Measurements from ENCODE around the gene SCAMP4.
"Not testable (repeated sequence)": the region's sequence is repeated elsewhere in the genome, so short reads cannot be mapped to it uniquely, and the experiment has no call there.

The SCAMP4 gene

GRCh38 chr19:1884291-1884718 is 20.9 kb upstream of the SCAMP4 start:
- DNase-seq = peak; percentile 72

- DNase-seq = no peak
These were observed 20.4 kb upstream of the SCAMP4 start for GRCh38 chr19:1884719-1885334.

DNA sequence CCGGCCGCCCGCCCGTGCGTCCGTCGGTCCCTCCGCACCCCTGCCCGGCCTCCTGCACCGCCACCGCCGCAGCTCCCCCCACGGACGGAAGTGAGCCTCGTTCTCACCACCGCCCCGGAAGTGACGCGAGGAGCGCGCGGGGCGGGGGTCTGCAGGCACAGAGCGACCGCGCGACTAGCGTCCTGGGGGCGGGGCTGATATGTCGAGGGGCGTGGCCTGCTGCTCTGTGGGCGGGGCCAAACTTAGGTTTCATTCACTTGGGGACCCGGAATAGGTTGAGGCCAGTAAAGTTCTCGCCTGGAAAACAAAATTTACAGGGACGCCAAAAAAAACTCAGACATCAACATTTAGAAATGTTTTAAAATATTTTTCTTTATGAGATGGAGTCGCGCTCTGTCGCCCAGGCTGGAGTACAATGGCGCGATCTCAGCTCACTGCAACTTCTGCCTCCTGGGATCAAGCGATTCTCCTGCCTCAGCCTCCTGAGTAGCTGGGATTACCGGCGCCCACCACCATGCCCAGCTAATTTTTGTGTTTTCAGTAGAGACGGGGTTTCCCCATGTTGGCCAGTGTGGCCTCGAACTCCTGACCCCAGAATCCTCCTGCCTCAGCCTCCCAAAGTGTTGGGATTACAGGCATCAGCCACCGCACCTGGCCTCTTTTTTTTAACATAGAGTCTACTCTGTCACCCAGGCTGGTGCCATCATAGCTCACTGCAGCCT is 19.6 kb upstream of the SCAMP4 start, which contains the start of gene ABHD17A:
Gene ABHD17A, minus strand, starts transcription at position 99 of the 722 bp plus-strand sequence. CDS start 3,930 bp downstream, outside the sequence.
- DNase-seq = peak; percentile 95

DNA sequence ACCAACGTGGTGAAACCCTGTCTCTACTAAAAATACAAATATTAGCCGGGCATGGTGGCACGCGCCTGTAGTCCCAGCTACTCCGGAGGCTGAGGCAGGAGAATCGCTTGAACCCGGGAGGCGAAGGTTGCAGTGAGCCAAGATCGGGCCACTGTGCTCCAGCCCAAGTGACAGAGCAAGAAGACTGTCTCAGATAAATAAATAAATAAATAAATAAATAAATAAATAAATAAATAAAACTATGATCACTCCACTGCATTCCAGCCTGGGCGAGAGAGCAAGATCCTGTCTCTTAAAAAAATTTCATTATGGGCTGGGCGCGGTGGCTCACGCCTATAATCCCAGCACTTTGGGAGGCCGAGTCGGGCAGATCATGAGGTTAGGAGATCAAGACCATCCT is 18.8 kb upstream of the SCAMP4 start:
- DNase-seq = not testable (repeated sequence)

DNA sequence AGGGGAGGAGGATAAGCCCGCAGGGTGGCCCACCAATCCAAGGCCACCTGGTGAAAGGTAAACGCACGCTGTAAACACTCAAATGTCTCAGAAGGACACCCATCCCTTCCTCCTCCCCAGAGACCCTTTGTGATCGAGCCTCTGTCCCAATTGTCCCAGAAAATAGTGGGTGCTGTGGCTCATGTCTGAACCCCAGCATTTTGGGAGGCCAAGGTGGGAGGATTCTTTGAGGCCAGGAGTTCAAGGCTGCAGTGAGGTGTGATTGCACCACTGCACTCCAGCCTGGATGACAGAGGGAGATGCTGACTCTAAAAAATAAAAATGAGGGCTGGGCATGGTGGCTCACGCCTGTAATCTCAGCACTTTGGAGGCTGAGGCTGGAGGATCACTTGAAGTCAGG is 16.8 kb upstream of the SCAMP4 start:
- no peak for DNase-seq

DNA sequence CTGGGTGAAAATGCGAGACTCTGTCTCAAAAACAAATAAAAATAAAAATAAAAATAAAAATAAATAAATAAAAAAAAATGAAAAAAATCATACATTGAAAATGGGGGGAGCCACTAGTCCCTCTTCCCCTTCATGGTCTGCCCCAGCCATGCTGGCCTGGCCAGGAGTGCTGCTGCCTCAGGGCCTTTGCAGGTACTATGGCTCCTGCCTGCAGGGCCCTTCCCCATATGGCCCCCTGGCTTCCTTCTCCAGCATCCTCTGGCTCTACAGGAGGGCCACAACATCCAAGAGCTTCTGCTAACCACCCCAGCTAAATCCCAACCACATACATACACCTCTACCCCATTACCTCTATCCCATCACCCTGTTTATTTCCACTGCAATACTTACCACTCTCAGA is 15.3 kb upstream of the SCAMP4 start:
- no peak for DNase-seq

DNA sequence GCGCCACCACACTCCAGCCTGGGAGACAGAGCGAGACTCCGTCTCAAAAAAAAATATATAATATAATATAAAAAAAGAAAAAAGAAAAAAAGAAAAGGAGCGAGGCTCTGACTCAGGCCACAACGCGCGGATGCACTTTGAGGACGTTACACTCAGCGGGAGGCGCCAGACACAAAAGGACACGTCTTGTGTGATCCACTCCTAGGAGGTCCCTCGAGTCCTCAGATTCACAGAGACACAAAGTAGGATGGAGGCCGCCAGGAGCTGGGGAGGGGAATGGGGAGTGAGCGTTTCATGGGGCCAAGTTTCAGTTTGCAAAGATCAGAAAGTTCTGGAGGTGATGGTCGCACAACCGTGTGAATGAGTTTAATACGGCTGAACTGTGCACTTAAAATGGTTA is 11.4 kb upstream of the SCAMP4 start:
- DNase-seq = no peak

GRCh38 chr19:1896508-1896907 is 8.7 kb upstream of the SCAMP4 start:
- DNase-seq = no peak

DNA sequence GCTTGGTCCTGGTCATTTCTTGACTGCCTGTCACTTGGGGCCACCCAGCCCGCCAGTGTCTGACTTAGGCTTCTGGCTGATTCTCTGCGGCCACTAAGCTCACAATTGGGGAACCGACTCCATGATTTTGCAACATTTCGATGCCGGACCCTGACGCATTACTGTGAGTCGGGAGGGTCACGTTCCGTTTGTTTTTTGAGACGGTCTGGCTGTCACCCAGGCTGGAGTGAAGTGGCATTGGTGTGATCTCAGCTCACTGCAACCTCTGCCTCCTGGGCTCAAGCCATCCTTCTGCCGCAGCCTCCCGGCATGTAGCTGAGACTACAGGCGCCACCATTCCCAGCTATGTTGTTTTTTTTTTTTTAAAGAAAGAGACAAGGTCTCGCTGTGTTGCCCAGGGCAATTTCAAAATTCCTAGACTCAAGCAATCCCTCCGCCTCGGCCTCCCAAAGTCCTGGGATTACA is 3.2 kb upstream of the SCAMP4 start:
- no peak for DNase-seq

GRCh38 chr19:1902923-1903322 is 2.3 kb upstream of the SCAMP4 start:
- no peak for DNase-seq

DNA sequence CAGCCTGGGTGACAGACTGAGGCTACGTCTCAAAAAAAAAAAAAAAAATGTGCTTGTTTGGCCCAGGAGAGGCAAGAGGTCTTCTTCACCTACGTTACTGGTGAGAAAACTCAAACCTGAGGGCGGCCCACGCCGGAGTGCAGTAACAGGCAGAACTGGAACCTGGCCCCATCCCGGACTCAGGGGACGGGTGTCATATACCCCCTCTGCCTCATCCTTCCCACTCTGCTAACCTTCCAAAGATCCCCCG is 414 bp upstream of the SCAMP4 start:
- no peak for DNase-seq

GRCh38 chr19:1905863-1906375 is 720 bp downstream of the SCAMP4 start:
- DNase-seq = no peak

GRCh38 chr19:1906985-1907562 is 1.9 kb downstream of the SCAMP4 start:
- no peak for DNase-seq

GRCh38 chr19:1907563-1908363 is 2.6 kb downstream of the SCAMP4 start:
- no peak for DNase-seq

GRCh38 chr19:1908364-1908678 is 3.1 kb downstream of the SCAMP4 start:
- no peak for DNase-seq

- no peak for DNase-seq
These were observed 4.5 kb downstream of the SCAMP4 start for GRCh38 chr19:1909761-1910080.

DNA sequence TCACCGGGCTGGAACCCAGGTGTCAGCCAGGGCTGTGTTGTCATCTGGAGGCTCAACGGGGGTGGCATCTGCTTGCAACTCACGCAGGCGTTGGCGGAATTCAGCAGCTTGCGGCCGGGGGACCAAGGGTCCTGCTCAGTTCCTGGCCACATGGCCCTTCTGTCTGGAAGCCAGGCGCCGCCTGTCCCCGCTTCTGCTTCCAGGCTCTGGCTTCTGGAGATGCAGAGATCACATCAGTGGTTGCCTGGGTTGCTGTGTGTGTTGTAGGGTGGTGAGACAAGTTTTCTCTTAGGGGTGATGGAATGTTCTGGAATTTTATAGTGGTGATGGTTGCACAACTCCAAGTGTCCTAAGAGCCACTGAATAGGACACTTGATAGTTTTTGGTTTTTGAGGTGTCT is 5.0 kb downstream of the SCAMP4 start:
- DNase-seq = no peak

- no peak for DNase-seq
These were observed 5.9 kb downstream of the SCAMP4 start for GRCh38 chr19:1911098-1911497.

- no peak for DNase-seq
These were observed 6.8 kb downstream of the SCAMP4 start for GRCh38 chr19:1911995-1912394.

GRCh38 chr19:1912760-1913505 is 7.7 kb downstream of the SCAMP4 start:
- DNase-seq = no peak

DNA sequence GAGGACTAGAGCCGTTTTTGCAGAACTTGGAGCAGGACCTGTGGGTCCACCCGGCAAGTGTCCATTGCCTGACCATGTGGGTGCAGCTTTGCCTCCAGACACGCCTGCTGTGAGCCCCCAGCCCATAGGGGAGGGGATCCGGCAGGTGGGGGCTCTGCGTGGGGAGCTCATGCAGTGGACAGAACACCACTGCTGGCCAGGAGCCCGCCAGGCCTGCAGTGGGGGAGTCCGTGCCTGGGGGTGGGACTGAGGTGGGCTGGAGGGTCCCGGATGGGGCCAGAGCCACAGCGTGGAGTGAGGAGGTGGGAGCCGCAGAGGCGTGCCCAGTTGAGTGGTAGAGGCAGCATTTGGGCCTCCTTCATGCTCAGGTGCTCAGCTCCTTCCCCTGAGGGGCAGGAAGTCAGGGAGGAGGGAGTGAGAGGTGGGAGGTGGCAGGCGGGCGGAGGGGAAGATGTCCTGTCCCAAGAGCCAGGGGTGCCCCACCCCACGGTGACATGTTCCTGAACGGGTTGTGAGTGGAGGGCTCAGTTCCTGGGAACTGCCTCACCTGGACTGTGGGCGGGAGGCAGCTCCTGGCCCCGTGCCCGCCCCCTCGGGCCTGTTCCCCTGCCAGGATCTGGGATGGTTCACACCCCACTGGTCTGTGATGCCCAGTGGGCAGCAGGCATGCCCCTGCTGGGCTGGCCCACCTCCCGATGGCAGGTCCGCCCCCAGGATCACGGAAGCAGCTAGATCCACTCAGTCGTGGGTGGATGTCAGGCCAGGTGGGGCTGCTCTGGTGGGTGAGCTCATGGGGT is 8.8 kb downstream of the SCAMP4 start:
- no peak for DNase-seq

- DNase-seq = no peak
These were observed 9.7 kb downstream of the SCAMP4 start for GRCh38 chr19:1914826-1915341.

Data from CD4-positive, alpha-beta T cell treated with Interleukin-10 for 1 hour (primary cell).